NCI-H2081 treated with DMSO at 0.1 percent for 48 hours (cell line): Measurements from ENCODE around the gene TTC4.

Experiments used
- DNase-seq: peaks from one replicate; lab custom pipeline; 2025; lab: John Stamatoyannopoulos, UW

Gene TTC4

GRCh38 chr1:54715493-54716298 is at the start of gene TTC4:
TSS of gene TTC4 (plus strand) at chr1:54715861. CDS start at chr1:54715909, 48 bp downstream.
- DNase-seq = peak; percentile 16

DNA sequence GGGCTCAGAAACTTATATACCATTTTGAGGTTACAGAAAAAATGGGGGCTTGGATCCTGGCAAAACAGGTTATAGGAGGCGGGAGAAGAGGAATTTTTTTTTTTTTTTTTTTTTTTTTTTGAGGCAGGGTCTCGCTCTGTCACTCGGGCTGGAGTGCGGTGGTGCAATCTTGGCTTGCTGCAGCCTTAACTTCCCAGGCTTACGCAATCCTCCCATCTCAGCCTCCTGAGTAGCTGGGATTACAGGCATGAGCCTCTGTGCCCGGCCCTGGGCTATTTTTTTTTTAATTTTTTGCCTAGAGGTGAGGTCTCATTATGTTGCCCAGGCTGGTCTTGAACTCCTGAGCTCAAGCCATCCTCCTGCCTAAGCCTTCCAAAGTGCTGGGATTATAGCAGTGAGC is 49.3 kb upstream of the TTC4 start:
- DNase-seq = no peak

GRCh38 chr1:54667797-54668196 is 47.9 kb upstream of the TTC4 start:
- DNase-seq = no peak

GRCh38 chr1:54668567-54668966 is 47.1 kb upstream of the TTC4 start:
- no peak for DNase-seq

- no peak for DNase-seq
Measured at GRCh38 chr1:54671985-54672608, 43.6 kb upstream of the TTC4 start.

GRCh38 chr1:54678776-54679643 is 36.7 kb upstream of the TTC4 start:
- DNase-seq = no peak

DNA sequence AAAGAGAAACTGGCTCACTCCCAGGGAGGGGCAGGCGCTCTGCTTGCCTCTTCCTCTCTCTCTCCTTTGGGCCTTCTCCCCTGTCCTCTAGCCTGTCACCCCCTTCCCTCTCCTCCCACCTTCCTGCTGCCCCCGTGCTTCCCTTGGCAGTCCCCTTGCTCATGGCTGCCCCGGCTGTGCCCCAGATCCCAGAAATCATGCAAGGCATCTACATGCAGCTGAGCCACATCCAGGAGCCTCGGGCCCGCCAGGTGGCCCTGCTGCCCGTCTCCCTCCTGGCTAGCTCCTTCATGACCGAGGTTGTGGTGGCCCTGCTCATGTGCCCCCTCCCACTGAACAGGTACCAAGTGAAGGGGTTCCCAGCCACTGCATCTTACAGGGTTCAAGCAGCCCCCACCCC is 36.0 kb upstream of the TTC4 start:
- no peak for DNase-seq

GRCh38 chr1:54680387-54680786 is 35.3 kb upstream of the TTC4 start:
- DNase-seq = no peak

DNA sequence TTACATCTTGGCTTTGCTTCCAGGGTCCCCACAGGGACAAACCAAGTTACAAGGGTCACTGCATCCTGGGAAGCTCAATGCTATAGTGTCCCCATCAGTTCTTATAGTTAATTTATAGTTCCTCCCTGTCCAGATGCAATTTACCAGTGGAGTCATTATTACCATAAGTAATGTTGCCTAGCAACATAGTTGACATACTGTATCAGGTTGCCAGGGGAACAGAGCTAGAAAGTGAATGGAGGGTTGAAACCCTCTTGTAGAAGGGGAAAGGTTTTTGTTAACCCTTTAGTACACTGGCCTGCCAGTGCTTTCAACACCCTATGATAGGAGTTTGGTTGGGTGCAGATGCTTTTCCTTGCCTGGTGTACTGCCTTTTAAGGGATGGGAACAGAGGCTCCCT is 34.3 kb upstream of the TTC4 start:
- DNase-seq = no peak

- no peak for DNase-seq
Measured at GRCh38 chr1:54683453-54683852, 32.2 kb upstream of the TTC4 start.

GRCh38 chr1:54685335-54685905 is 30.2 kb upstream of the TTC4 start:
- no peak for DNase-seq

DNA sequence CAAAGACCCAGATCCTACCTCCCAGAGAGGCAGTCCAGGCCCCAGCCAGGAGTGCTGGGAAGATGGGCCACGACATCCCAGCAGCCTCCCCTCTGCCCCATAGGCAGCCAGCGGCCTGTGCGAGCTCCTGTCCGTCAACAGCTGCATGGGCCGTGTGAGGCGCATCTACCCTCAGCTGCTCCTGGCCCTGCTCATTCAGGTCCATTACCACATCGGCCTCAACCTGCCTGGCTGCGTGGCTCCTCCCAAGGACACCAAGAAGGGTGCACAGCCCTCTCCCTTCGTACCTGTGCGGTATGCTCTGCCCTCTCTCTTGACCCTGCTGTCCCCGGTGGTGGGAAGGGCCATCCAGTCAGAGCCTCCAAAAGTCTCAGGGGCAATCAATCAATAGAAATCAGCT is 29.5 kb upstream of the TTC4 start:
- no peak for DNase-seq

DNA sequence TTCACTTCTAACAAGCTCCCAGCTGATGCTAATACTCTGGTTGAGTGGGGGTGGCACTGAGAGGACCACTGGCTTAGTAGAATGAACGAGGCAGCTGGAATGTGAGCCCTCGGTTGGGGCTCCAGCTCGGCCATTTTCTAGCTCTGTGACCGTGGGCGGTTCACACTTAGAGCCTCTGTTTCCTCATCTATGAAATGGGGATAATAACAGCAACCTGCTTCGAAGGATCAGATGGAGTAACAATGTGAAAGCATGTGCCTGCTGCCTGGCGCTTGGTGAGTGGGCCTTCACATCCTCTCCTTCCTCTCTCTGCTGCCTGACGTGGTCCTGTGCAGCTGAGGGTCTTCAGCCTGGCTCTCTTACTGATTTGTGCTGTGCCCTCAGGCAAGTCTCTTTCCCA is 20.9 kb upstream of the TTC4 start:
- DNase-seq = no peak

DNA sequence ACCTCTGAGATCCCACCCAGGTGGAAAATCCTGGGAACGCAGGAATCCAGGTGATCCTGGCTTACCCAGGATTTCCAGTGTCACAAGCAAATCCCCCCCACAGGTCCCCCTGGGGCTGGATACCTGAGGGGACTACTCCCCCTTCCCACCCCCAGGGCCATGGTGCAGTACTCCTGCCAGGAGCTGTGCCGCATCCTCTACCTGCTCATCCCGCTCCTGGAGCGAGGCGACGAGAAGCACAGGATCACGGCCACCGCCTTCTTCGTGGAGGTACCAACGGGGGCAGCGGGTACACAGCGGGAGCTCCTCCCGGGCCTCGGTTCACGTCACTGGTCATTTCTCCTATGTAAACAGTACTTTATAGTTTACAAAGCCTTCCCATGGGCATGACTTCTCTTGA is 20.4 kb upstream of the TTC4 start:
- DNase-seq = no peak

GRCh38 chr1:54695764-54696163 is 19.9 kb upstream of the TTC4 start:
- DNase-seq = no peak

DNA sequence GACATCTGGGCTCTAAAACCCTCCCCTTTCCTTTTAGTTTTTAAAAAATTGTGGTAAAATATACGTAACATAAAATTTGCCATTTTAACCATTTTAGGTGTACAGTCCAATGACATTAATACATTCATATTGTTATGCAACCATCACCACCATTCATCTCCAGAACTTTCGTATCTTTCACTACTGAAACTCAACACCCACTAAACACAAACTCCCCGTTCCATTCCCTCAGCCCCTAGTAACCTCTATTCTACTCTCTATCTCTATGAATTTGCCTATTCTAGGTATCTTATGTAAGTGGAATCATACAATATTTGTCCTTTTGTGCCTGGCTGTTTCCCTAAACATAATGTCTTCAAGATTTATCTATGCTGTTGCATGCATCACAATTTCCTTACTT is 19.4 kb upstream of the TTC4 start:
- no peak for DNase-seq

- no peak for DNase-seq
Measured at GRCh38 chr1:54697896-54698295, 17.8 kb upstream of the TTC4 start.

DNA sequence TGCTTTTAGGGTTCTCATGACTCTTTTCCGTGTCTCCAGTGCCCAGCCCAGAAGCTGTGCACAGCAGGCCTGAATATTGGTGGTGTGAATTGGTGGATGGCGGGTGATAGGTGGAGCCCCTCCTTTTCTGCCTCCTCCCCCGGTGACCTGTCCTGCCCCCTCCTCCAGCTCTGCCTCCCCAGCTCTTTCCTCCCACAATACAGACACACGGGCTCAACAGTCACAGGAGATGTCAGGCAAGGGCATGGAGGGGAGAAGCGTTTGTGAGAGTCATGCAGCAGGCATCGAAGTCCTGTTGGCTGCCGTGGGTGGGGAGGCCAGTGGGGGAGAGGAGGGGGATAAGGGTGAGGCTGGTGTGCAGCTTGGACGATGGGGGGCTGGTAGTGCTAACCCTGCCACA is 17.3 kb upstream of the TTC4 start:
- no peak for DNase-seq

- DNase-seq = no peak
Measured at GRCh38 chr1:54699936-54700525, 15.6 kb upstream of the TTC4 start.

- DNase-seq = no peak
Measured at GRCh38 chr1:54701066-54701465, 14.6 kb upstream of the TTC4 start.

- no peak for DNase-seq
Measured at GRCh38 chr1:54701996-54702395, 13.7 kb upstream of the TTC4 start.

DNA sequence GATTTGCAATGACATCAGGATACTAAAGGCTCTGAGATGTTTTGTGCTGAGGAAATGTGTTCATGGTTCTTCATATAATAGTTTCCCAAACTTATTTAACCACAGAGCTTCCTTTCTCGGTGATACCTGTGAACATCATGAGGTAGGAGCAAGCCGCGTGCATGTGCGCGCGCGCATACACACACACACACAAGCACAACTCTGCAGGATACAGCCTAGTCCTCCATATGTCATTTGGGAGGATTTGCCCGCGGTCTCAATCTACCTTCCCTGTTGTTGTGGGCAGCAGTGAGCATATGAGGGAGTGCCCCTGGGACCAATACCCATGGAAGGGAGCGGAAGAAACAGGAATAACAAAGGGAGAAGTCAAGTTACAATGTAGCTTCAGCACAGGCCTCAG is 12.2 kb upstream of the TTC4 start:
- DNase-seq = no peak
